ENCODE results near the gene UCP3. TPM values are rescaled to one million over a fixed set of nuclear protein-coding genes. Genes with fewer than 3 reads are reported as not detected.
"Not testable (repeated sequence)": the region's sequence is repeated elsewhere in the genome, so short reads cannot be mapped to it uniquely, and the experiment has no call there.

The UCP3 gene
- total RNA-seq, 1 experiment from 2014 or later: 1.3 TPM

DNA sequence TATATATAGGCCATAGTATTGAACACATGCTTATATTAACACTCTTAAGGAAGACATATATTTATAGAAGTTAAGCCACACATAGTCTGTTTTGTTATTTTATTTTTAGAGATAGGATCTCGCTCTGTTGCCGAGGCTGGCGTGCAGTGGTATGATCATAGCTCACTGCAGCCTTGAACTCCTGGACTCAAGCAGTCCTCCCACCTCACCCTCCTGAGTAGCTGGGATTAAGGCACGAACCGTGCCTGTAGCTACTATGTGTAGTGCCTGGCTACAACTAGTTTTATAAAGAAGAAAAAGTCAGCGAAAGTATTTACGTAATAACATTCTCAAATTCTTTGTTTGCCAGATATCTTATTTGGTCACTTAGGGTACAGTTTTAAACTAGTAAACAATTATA, 20.7 kb downstream of the UCP3 start:
- BruUV-seq (replicated peaks): no TSS peak
- no peak overlapping the region for H2AFZ ChIP-seq (ENCODE audit: low read depth, low read length, poor library complexity, severe bottlenecking)
- no peaks in the 10 kb centered on the region for H4K20me1 ChIP-seq (ENCODE audit: insufficient read depth)
- H3K9me2 ChIP-seq (ENCODE audit: insufficient read depth): no peaks in the 10 kb centered on the region
- H3K27ac ChIP-seq (ENCODE audit: low read depth, low read length): no peak overlapping the region
- H3K4me3 ChIP-seq (replicated peaks in 1 of 2; ENCODE audit: low read depth in 1 of 2, low read length in 2 of 2): no peak overlapping the region
- RAD21 ChIA-PET (ENCODE audit: low non-redundant PET in 1 of 2, low total read pairs in 2 of 2, uncharacterized antibody in 2 of 2, unreplicated experiment in 2 of 2): no interaction called here
- H3K4me1 ChIP-seq (ENCODE audit: control insufficient read depth in 1 of 2, insufficient read depth in 2 of 2, low read length in 2 of 2): peaks cover 3 to 8% of the 10 kb centered on the region in 2 experiments; a peak in 3 of 4 replicates
- H3K9ac ChIP-seq (ENCODE audit: low read length): no peak overlapping the region
- H3K9me3 ChIP-seq (ENCODE audit: control insufficient read depth in 1 of 2, insufficient read depth in 1 of 2, low read depth in 1 of 2, low read length in 2 of 2): no peaks in the 10 kb centered on the region
- no peak for ATAC-seq
- no peaks in the 10 kb centered on the region for H3K36me3 ChIP-seq (ENCODE audit: control insufficient read depth in 1 of 2, insufficient read depth in 2 of 2, low read length in 2 of 2)
- no peak for DNase-seq (ENCODE audit: low read depth, low spot score)
- H3K4me2 ChIP-seq (ENCODE audit: low read length): no peak overlapping the region
- POLR2A ChIA-PET: no interaction called here
- intact Hi-C loops (cut with micrococcal nuclease): no loop called here
- no peaks in the 10 kb centered on the region for H3K27me3 ChIP-seq (ENCODE audit: insufficient read depth, low read length)
- CTCF ChIA-PET: interaction anchor here (1.4 kb wide), 1 partner anchor 461 kb away, joined by 3 read pairs; no protein-coding TSS in a partner anchor
- no peaks in the 10 kb centered on the region for H3K79me2 ChIP-seq (ENCODE audit: insufficient read depth, low read length)
- TF ChIP-seq CEBPB (IDR thresholded peaks at IDR 0.05; ENCODE audit: low read depth) (no peak), JUND (IDR thresholded peaks at IDR 0.05) (no peak)
- TF ChIP-seq, protein P1, sequence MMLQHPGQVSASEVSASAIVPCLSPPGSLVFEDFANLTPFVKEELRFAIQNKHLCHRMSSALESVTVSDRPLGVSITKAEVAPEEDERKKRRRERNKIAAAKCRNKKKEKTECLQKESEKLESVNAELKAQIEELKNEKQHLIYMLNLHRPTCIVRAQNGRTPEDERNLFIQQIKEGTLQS (IDR thresholded peaks at IDR 0.05): no peak
- TF ChIP-seq, protein P2, sequence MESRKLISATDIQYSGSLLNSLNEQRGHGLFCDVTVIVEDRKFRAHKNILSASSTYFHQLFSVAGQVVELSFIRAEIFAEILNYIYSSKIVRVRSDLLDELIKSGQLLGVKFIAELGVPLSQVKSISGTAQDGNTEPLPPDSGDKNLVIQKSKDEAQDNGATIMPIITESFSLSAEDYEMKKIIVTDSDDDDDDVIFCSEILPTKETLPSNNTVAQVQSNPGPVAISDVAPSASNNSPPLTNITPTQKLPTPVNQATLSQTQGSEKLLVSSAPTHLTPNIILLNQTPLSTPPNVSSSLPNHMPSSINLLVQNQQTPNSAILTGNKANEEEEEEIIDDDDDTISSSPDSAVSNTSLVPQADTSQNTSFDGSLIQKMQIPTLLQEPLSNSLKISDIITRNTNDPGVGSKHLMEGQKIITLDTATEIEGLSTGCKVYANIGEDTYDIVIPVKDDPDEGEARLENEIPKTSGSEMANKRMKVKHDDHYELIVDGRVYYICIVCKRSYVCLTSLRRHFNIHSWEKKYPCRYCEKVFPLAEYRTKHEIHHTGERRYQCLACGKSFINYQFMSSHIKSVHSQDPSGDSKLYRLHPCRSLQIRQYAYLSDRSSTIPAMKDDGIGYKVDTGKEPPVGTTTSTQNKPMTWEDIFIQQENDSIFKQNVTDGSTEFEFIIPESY (IDR thresholded peaks at IDR 0.05; ENCODE audit: extremely low read depth, insufficient replicate concordance, low read length): no peak

DNA sequence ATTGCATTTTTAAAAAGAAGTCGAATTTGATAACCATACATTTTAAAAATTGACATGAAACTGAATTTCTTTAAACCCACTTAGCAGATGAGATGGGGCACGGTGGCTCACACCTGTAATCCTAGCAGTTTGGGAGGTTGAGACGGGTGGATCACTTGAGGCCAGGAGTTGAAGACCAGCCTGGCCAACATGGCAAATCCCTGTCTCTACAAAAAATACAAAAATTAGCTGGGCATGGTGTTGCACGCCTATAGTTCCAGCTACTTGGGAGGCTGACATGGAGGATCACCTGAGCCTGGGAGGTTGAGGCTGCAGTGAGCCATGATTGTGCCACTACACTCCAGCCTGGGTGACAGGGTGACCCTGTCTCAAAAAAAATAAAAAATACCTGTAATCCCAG, 23.2 kb downstream of the UCP3 start:
- H3K9me2 ChIP-seq (ENCODE audit: insufficient read depth); H2AFZ ChIP-seq (ENCODE audit: low read depth, low read length, poor library complexity, severe bottlenecking); DNase-seq (ENCODE audit: low read depth, low spot score); ATAC-seq; POLR2A ChIA-PET; H3K9me3 ChIP-seq (ENCODE audit: control insufficient read depth in 1 of 2, insufficient read depth in 1 of 2, low read depth in 1 of 2, low read length in 2 of 2); RAD21 ChIA-PET (ENCODE audit: low non-redundant PET in 1 of 2, low total read pairs in 2 of 2, uncharacterized antibody in 2 of 2, unreplicated experiment in 2 of 2); H3K27ac ChIP-seq (ENCODE audit: low read depth, low read length); H3K79me2 ChIP-seq (ENCODE audit: insufficient read depth, low read length); H3K4me2 ChIP-seq (ENCODE audit: low read length); H4K20me1 ChIP-seq (ENCODE audit: insufficient read depth); H3K27me3 ChIP-seq (ENCODE audit: insufficient read depth, low read length); CTCF ChIA-PET; BruUV-seq (replicated peaks); H3K9ac ChIP-seq (ENCODE audit: low read length); H3K4me3 ChIP-seq (replicated peaks in 1 of 2; ENCODE audit: low read depth in 1 of 2, low read length in 2 of 2); intact Hi-C loops (cut with micrococcal nuclease); H3K36me3 ChIP-seq (ENCODE audit: control insufficient read depth in 1 of 2, insufficient read depth in 2 of 2, low read length in 2 of 2): not testable (repeated sequence)
- H3K4me1 ChIP-seq (ENCODE audit: control insufficient read depth in 1 of 2, insufficient read depth in 2 of 2, low read length in 2 of 2): peaks cover 8 to 28% of the 10 kb centered on the region in 2 experiments; a peak in 3 of 4 replicates

Data from HCT116 (cell line).